ENCODE measurements around the gene NEB. TPM values are rescaled to one million over a fixed set of nuclear protein-coding genes. Genes with fewer than 3 reads are reported as not detected.

NEB gene
- total and polyA plus RNA-seq, 2 of the 4 experiments (the other 2 are of a cell fraction): under 0.01 TPM; not detected in 1

GRCh38 chr2:151637271-151637781 lies 97.0 kb downstream of the NEB start:
- no peak overlapping the region for H2BK15ac ChIP-seq (ENCODE audit: low read depth, low read length)
- BruUV-seq (replicated peaks): no TSS peak
- no peaks in the 10 kb centered on the region for H3K4me1 ChIP-seq (ENCODE audit: control insufficient read depth, insufficient read depth, low read length)
- ATAC-seq (ENCODE audit: low read depth): no peak
- H2BK120ac ChIP-seq (ENCODE audit: low read depth, low read length): no peak overlapping the region
- no peak overlapping the region for H3K4me3 ChIP-seq (ENCODE audit: insufficient read depth, low read depth, low read length)
- no peak overlapping the region for H2AK9ac ChIP-seq (replicated peaks; ENCODE audit: low read depth, low read length, poor library complexity)
- CTCF ChIA-PET: interaction anchor here (0.6 kb wide), 1 partner anchor 975 kb away, joined by 3 read pairs; no protein-coding TSS in a partner anchor
- in situ Hi-C loops (cut with MboI; ENCODE audit: low sequenced_read_pairs): no loop called here
- no peak overlapping the region for H4K5ac ChIP-seq (ENCODE audit: low read depth, low read length)
- no peak overlapping the region for H2BK5ac ChIP-seq (ENCODE audit: low read depth, low read length, poor library complexity, severe bottlenecking)
- no peaks in the 10 kb centered on the region for H3K9me3 ChIP-seq (ENCODE audit: control insufficient read depth, insufficient read depth, low read length)
- no peak overlapping the region for H4K91ac ChIP-seq (ENCODE audit: insufficient read depth, low read depth, low read length)
- intact Hi-C loops (cut with micrococcal nuclease): no loop called here
- no peak for DNase-seq
- POLR2A ChIA-PET (ENCODE audit: unreplicated experiment): no interaction called here
- no peak overlapping the region for H3K18ac ChIP-seq (ENCODE audit: low read depth, low read length)
- TF ChIP-seq, protein P1, sequence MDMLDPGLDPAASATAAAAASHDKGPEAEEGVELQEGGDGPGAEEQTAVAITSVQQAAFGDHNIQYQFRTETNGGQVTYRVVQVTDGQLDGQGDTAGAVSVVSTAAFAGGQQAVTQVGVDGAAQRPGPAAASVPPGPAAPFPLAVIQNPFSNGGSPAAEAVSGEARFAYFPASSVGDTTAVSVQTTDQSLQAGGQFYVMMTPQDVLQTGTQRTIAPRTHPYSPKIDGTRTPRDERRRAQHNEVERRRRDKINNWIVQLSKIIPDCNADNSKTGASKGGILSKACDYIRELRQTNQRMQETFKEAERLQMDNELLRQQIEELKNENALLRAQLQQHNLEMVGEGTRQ (IDR thresholded peaks at IDR 0.05; ENCODE audit: low read depth, low read length): no peak
- TF ChIP-seq MAFK (IDR thresholded peaks at IDR 0.05; ENCODE audit: low read depth, low read length) (no peak), ELK1 (IDR thresholded peaks at IDR 0.05; ENCODE audit: borderline replicate concordance, low read depth, low read length) (no peak), CEBPB (IDR thresholded peaks at IDR 0.05; ENCODE audit: low read depth, low read length) (no peak), FOS (IDR thresholded peaks at IDR 0.05; ENCODE audit: low read depth, low read length) (no peak), NFE2L2 (IDR thresholded peaks at IDR 0.05; ENCODE audit: low read depth, low read length) (no peak), SMC3 (IDR thresholded peaks at IDR 0.05; ENCODE audit: low read depth, low read length) (no peak), MXI1 (IDR thresholded peaks at IDR 0.05; ENCODE audit: borderline replicate concordance, low read depth, low read length) (no peak), MAZ (IDR thresholded peaks at IDR 0.05; ENCODE audit: borderline replicate concordance, low read depth, low read length) (no peak), CHD1 (IDR thresholded peaks at IDR 0.05; ENCODE audit: low read depth, low read length) (no peak), BHLHE40 (IDR thresholded peaks at IDR 0.05; ENCODE audit: low read depth, low read length) (no peak), RCOR1 (IDR thresholded peaks at IDR 0.05; ENCODE audit: insufficient replicate concordance, low read length) (no peak), POLR2A (IDR thresholded peaks at IDR 0.05; ENCODE audit: low read depth, low read length) (no peak), RFX5 (IDR thresholded peaks at IDR 0.05; ENCODE audit: low read depth, low read length) (no peak), RAD21 (IDR thresholded peaks at IDR 0.05; ENCODE audit: low read length) (no peak)
- TF ChIP-seq, protein P2, sequence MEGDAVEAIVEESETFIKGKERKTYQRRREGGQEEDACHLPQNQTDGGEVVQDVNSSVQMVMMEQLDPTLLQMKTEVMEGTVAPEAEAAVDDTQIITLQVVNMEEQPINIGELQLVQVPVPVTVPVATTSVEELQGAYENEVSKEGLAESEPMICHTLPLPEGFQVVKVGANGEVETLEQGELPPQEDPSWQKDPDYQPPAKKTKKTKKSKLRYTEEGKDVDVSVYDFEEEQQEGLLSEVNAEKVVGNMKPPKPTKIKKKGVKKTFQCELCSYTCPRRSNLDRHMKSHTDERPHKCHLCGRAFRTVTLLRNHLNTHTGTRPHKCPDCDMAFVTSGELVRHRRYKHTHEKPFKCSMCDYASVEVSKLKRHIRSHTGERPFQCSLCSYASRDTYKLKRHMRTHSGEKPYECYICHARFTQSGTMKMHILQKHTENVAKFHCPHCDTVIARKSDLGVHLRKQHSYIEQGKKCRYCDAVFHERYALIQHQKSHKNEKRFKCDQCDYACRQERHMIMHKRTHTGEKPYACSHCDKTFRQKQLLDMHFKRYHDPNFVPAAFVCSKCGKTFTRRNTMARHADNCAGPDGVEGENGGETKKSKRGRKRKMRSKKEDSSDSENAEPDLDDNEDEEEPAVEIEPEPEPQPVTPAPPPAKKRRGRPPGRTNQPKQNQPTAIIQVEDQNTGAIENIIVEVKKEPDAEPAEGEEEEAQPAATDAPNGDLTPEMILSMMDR (conservative IDR thresholded peaks at IDR 0.05; ENCODE audit: low read depth, low read length): no peak
- 49% methylated on average over 2 of the region's 8 CpGs; no CpG with 5 or more reads in 1 of the 2 experiments for WGBS, 2 experiments (ENCODE audit: extremely low coverage in 2 of 2, insufficient read length in 1 of 2)
- no peak overlapping the region for H3K4ac ChIP-seq (ENCODE audit: low read depth, low read length)
- H3K56ac ChIP-seq (ENCODE audit: extremely low read depth, insufficient read depth, low read length): no peak overlapping the region
- H4K20me1 ChIP-seq (ENCODE audit: insufficient read depth, low read length): no peaks in the 10 kb centered on the region
- no peak overlapping the region for H2AFZ ChIP-seq (replicated peaks; ENCODE audit: low read length, poor library complexity)
- H3K9me1 ChIP-seq (ENCODE audit: insufficient read depth, low read length): no peaks in the 10 kb centered on the region
- no peak overlapping the region for H3K9ac ChIP-seq (ENCODE audit: low read depth, low read length)
- no peak overlapping the region for H3K23ac ChIP-seq (ENCODE audit: low read depth, low read length)
- H3K27me3 ChIP-seq (ENCODE audit: control insufficient read depth, insufficient read depth, low read length): no peaks in the 10 kb centered on the region
- no peak overlapping the region for H3K27ac ChIP-seq (ENCODE audit: insufficient read depth, low read length)
- H3K14ac ChIP-seq (replicated peaks; ENCODE audit: low read depth, low read length): no peak overlapping the region
- H2AK5ac ChIP-seq (ENCODE audit: low read depth, low read length): no peak overlapping the region
- no peaks in the 10 kb centered on the region for H3K36me3 ChIP-seq (ENCODE audit: control insufficient read depth, insufficient read depth, low read length)
- H3K4me2 ChIP-seq (ENCODE audit: low read depth, low read length): no peak overlapping the region
- no peak overlapping the region for H2BK20ac ChIP-seq (ENCODE audit: low read depth, low read length)
- dilution Hi-C loops (cut with HindIII; ENCODE audit: low sequenced_read_pairs, unreplicated experiment): no loop called here
- H3K79me1 ChIP-seq (ENCODE audit: low read depth in 1 of 2, low read length in 2 of 2): no peaks in the 10 kb centered on the region
- no peak overlapping the region for H4K8ac ChIP-seq (ENCODE audit: low read depth in 2 of 2, low read length in 2 of 2)

Measured in IMR-90 (cell line).